ENCODE results near the gene EVX1.

EVX1 gene

DNA sequence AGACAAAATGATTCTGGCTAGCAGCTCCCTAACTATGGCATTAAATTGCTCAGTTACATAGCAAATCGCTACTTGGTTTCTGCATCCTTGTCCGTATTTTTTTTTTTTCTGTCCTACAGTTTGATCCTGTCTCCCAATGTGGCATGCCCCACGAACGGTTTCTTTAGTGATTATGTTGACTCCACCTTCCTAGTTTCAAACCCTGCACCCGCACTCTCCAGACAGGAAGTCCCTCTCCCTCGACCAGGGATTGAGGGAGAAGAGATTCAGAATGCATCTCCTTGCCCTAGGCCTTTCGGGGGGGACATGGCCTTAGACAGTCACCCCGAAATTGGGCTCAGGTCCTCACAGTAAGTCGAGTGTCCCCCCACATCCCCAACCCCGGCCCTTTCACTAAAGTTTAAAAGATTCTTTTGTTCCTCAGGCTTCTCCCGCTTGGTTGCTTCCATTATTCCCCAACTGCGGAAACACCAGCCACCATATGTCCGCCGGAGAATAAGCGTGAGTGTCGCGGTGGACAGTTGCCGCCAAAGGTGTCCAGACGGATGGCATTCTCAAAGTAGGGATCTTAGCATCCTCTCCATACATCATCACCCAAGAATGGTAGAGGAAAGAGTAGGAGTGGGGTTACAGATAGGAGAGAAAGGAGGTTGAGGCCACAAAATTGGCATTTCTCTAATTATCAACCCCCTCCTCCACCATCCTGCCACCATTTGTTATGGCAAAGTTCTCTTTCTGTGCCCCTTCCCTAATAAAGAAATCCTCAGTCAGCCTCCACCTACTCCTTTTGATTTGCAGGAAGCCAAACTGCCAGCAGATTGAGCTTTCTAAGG is 7.3 kb downstream of the EVX1 start:
- no peak overlapping the region for H3K4me3 ChIP-seq (ENCODE audit: low read depth, low read length)
- no peak for DNase-seq (ENCODE audit: low read depth, low spot score)
- in situ Hi-C loops (cut with HindIII; ENCODE audit: low sequenced_read_pairs) = no loop called here
- TF ChIP-seq, protein P1, sequence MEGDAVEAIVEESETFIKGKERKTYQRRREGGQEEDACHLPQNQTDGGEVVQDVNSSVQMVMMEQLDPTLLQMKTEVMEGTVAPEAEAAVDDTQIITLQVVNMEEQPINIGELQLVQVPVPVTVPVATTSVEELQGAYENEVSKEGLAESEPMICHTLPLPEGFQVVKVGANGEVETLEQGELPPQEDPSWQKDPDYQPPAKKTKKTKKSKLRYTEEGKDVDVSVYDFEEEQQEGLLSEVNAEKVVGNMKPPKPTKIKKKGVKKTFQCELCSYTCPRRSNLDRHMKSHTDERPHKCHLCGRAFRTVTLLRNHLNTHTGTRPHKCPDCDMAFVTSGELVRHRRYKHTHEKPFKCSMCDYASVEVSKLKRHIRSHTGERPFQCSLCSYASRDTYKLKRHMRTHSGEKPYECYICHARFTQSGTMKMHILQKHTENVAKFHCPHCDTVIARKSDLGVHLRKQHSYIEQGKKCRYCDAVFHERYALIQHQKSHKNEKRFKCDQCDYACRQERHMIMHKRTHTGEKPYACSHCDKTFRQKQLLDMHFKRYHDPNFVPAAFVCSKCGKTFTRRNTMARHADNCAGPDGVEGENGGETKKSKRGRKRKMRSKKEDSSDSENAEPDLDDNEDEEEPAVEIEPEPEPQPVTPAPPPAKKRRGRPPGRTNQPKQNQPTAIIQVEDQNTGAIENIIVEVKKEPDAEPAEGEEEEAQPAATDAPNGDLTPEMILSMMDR (IDR thresholded peaks at IDR 0.05; ENCODE audit: low read depth, low read length) = no peak

DNA sequence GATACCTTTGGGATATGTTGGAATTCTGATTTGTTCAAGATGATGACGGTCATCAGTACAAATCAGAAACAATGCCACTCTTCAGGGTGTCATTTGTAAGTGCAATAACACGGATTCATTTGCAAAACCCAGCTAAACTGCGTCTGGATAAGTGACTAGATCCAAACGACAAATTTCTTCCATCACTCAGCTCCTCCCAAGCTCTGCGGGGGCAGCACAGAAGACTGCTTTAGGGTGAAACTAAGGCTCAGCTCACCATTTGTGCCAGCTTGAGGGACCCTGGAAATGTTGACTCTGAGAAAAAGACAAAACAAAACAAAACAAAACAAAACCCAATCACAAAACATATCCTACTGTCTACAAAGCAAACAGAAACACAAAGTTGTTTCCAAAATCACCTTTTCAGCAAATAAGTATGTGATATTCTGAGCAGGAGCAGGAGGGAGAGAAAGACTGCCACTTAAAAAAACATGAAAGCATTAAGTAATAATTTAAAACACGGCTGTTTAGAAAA is 8.0 kb downstream of the EVX1 start:
- in situ Hi-C loops (cut with HindIII; ENCODE audit: low sequenced_read_pairs) = no loop called here
- TF ChIP-seq, protein P1 (IDR thresholded peaks at IDR 0.05; ENCODE audit: low read depth, low read length) = no peak
- no peak overlapping the region for H3K4me3 ChIP-seq (ENCODE audit: low read depth, low read length)
- DNase-seq (ENCODE audit: low read depth, low spot score) = no peak

DNA sequence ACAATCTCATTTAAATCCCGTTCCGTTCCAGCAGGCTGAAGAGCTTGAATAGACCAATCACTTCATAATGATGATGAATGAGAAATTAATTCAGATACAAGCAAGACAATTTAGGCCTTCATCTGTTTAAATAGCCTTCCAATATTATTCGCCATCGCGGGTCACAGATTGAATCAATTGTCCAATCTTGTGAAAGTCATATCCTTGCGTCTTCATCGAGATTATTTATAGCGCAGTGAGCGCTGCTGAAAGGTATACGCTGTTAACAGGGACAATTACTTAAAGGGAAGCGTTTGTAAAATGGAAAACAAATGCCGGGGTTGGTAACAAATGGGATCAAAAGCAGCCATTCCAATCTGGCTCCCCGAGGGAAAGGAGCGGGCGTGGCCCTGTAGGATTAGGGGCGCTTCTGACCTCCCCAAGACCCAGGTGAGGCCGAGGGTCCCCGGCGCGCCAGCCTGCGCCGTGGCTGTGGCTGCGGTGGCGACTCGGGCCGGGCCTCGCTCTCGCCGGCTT is 8.6 kb downstream of the EVX1 start:
- H3K4me3 ChIP-seq (ENCODE audit: low read depth, low read length) = no peak overlapping the region
- no peak for DNase-seq (ENCODE audit: low read depth, low spot score)
- in situ Hi-C loops (cut with HindIII; ENCODE audit: low sequenced_read_pairs) = no loop called here
- TF ChIP-seq, protein P1 (IDR thresholded peaks at IDR 0.05; ENCODE audit: low read depth, low read length) = no peak

DNA sequence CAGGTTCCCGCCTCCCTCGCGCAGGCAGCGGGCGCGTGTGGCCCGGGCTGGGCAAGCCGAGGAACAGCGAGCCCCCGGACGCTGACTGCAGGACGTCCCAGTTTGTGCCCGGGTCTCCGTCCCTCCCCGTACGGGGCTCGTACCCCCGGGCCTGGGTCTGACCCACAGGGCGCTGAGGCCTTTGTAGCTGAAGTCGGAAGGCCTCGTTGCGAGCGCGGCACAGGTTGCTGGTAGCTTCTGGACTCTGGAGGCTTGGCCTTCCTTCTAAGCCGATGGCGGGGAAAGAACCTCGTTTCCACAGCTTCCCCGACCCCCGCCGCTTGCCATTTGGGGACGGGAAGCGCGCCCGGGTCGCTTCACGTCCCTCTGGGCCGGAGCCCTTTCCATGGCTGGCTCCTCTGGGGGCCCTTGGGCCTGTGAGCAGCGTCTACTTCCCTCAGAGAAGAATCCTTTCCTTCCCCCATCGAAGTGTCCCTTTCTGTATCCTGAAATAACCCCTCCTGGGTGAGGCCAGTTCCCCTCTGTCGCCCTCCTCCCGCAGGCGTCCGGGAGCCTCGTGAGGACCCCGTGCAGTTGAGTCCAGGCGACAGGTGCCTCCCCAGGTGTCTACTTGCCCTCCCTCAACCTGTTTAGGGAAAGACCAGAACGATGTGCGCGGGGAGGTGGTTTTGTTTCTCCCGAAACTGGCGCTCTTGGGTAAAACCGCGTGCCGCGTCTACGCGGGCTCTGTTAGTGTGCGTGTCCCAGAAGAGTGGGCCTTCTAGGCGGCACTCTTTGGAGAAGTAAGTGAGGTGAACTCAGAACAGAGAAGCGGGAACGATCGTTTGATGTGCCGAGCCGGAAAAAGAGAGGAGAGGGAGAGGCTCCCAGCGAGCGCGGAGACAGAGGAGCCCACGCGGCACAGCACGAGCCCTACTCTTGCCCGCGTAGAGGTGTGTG is 9.3 kb downstream of the EVX1 start:
- DNase-seq (ENCODE audit: low read depth, low spot score) = no peak

DNA sequence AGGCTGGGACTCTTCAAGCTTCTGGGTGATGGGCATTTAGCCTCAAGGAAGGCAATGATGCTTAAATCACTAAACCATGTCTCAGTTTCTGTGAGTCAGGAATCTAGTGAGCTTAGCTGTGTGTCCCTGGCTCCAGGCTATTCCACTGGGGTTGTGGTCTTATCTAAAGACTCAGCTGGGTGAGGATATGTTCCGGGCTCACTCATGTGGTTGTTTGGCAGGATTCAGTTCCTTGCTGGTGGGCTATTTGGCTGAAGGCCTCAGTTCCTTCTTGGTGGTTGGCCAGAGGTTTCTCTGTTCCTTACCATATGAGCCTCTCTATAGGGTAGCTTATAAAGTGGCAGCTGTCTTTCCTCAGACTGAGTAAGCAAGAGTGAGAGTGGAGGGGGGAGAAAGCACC is 12.0 kb downstream of the EVX1 start:
- TF ChIP-seq, protein P1 (IDR thresholded peaks at IDR 0.05; ENCODE audit: low read depth, low read length) = no peak
- in situ Hi-C loops (cut with HindIII; ENCODE audit: low sequenced_read_pairs) = no loop called here
- no peak for DNase-seq (ENCODE audit: low read depth, low spot score)
- no peak overlapping the region for H3K4me3 ChIP-seq (ENCODE audit: low read depth, low read length)

More for the DNA sequence above, 9.3 kb downstream of the EVX1 start:
- in situ Hi-C loops (cut with HindIII; ENCODE audit: low sequenced_read_pairs) = no loop called here
- H3K4me3 ChIP-seq (ENCODE audit: low read depth, low read length) = no peak overlapping the region
- TF ChIP-seq, protein P1 (IDR thresholded peaks at IDR 0.05; ENCODE audit: low read depth, low read length) = no peak

DNA sequence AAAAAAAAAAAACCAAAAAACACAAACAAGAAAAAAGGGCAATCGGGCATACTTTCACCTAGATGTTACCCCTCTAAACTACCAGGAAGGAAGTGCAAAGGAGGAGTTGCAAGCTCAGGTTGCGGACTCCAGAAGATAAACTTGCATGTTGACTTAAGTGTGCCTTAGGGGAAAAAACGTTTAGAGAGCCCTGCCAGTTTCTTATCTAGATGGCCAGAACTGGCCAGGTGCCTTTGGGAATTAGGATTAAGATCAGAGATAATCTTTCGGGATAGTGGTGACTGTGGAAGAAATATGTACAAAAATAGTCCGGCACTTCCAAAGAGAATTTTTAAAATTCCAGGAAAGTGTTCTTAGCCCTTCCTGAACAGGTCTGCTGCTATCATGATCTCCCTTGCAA is 17.6 kb downstream of the EVX1 start:
- no peak for DNase-seq (ENCODE audit: low read depth, low spot score)
- in situ Hi-C loops (cut with HindIII; ENCODE audit: low sequenced_read_pairs) = no loop called here

More for the DNA sequence above, 17.6 kb downstream of the EVX1 start:
- TF ChIP-seq, protein P1 (IDR thresholded peaks at IDR 0.05; ENCODE audit: low read depth, low read length) = no peak
- H3K4me3 ChIP-seq (ENCODE audit: low read depth, low read length) = no peak overlapping the region

All from astrocyte of the spinal cord (primary cell).